GM12864 (cell line): ENCODE measurements around the gene CDC45.

Experiments
- DNase-seq: peaks from one replicate; pipeline ENCODE4 v3.0.0-alpha.2; 2011; ENCODE audit warnings: low read depth
- H3K4me3 ChIP-seq: 2 replicates; pipeline ENCODE4 v1.5.1; 2011; ENCODE audit warnings: mild to moderate bottlenecking, low read depth, low read length, control low read depth
- CTCF ChIP-seq: IDR thresholded peaks from 2 replicates; pipeline ENCODE4 v1.5.1; 2011; ENCODE audit warnings: low read depth, mild to moderate bottlenecking, moderate library complexity, low read length, control low read depth, inconsistent platforms; ENCODE audit errors: missing control alignments

The CDC45 gene

GRCh38 chr22:19535001-19535400, 55.3 kb downstream of the CDC45 start:
- TF ChIP-seq CTCF, result no peak
- H3K4me3 ChIP-seq, result no peak overlapping the region
- no peak for DNase-seq

- DNase-seq, result no peak
- no peak overlapping the region for H3K4me3 ChIP-seq
- no peak for TF ChIP-seq CTCF
Observed at GRCh38 chr22:19536564-19536963, 56.8 kb downstream of the CDC45 start.

DNA sequence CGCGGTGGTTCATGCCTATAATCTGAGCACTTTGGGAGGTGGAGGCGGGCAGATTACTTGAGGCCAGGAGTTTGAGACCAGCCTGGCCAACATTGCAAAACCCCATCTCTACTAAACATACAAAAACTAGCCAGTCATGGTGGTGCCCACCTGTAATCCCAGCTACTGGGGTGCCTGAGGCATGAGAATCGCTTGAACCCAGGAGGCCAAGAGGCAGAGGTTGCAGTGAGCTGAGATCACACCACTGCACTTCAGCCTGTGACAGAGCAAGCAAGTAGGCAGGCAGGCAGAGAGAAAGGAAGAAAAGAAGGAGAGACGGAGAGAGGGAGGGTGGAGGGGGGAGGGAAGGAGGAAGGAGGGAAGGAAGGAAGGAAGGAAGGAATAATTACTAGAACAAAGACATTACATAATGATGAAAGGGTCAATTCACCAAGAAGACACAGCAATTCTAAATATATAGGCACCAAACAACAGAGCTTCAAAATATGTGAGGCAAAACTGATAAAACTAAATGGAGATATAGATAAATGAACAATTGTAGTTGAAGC, 58.3 kb downstream of the CDC45 start:
- DNase-seq, result no peak
- no peak for TF ChIP-seq CTCF
- H3K4me3 ChIP-seq, result no peak overlapping the region

DNA sequence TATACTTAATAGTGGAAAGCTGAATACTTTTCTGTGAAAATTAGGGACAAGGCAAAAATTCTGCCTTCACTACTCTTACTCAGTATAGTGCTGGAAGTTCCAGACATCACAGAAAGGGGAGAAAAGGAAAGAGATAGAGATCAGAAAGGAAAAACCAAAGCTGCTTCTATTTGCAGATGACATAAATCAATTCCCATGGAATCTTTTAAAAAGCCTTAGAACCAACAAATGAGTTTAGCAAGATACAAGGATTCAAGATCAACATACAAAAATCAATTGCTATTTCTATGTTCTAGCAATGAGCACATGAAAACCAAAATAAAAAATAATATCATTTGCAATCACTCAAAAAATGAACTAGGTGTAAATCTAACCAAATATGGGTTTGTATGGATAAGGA, 60.7 kb downstream of the CDC45 start:
- DNase-seq, result no peak
- no peak for TF ChIP-seq CTCF
- H3K4me3 ChIP-seq, result no peak overlapping the region

GRCh38 chr22:19543970-19544708, 64.4 kb downstream of the CDC45 start:
- DNase-seq, result no peak
- no peak for TF ChIP-seq CTCF
- no peak overlapping the region for H3K4me3 ChIP-seq

DNA sequence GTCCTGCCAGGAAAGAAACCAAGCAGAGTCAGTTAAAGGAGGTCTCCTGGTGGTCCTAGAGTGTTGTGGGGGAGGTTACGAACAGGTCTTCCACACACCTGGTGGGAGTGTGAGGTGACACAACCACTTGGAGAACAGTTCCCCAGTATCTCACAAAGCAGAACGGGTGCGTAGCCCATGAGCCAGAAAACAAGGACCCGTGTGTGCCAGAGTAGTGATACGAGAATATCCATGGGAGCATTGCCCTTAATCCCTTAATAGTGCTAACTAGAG, 66.2 kb downstream of the CDC45 start:
- no peak for DNase-seq
- H3K4me3 ChIP-seq, result no peak overlapping the region
- no peak for TF ChIP-seq CTCF

- no peak for DNase-seq
- no peak for TF ChIP-seq CTCF
- H3K4me3 ChIP-seq, result no peak overlapping the region
Observed at GRCh38 chr22:19546680-19547079, 67.0 kb downstream of the CDC45 start.
